Neutrophil (primary cell): ENCODE results near the gene CGB8.

ENCODE experiments used
- H3K27ac ChIP-seq: fragments of 200-600 bp; sonication (generic); 2 replicates; pipeline ENCODE4 v1.5.1; 2016; ENCODE audit warnings: mild to moderate bottlenecking, moderate library complexity
- H3K27me3 ChIP-seq: fragments of 200-600 bp; sonication (generic); 2 replicates; pipeline ENCODE4 v1.6.0; 2016; ENCODE audit warnings: mild to moderate bottlenecking
- H3K36me3 ChIP-seq: fragments of 200-600 bp; sonication (generic); 2 replicates; pipeline ENCODE4 v1.5.1; 2017
- H3K4me1 ChIP-seq, 2 experiments: fragments of 200-600 bp in 1 of 2; sonication (generic) in 1 of 2; 1 replicate in 1 of 2; 2 replicates in 1 of 2; pipeline versions ENCODE4 v1.5.1 to v1.6.1; 2013 to 2016; ENCODE audit warnings: low read depth in 1 of 2, low read length in 1 of 2, mild to moderate bottlenecking in 1 of 2, moderate library complexity in 1 of 2; ENCODE audit not compliant: control insufficient read depth in 1 of 2, insufficient read depth in 1 of 2
- H3K4me3 ChIP-seq, 2 experiments: fragments of 200-600 bp in 1 of 2; sonication (generic) in 1 of 2; 1 replicate in 1 of 2; 2 replicates in 1 of 2; pipeline ENCODE4 v1.5.1; 2013 to 2016; ENCODE audit warnings: low read depth in 1 of 2, low read length in 1 of 2, mild to moderate bottlenecking in 1 of 2, moderate library complexity in 1 of 2
- H3K9me3 ChIP-seq: fragments of 200-600 bp; sonication (generic); 2 replicates; pipeline ENCODE4 v1.5.1; 2016
- CTCF ChIP-seq: fragments of 200-600 bp; sonication (generic); IDR thresholded peaks from 2 replicates; pipeline ENCODE4 v1.5.1; 2016; ENCODE audit warnings: antibody characterized with exemption

CGB8 gene

GRCh38 chr19:49016067-49016839 is 32.7 kb downstream of the CGB8 start:
- Histone ChIP-seq H3K4me1 (peaks cover 23% of the 10 kb centered on the region in 2 experiments), H3K27ac (no peak overlapping the region), H3K9me3 (no peaks in the 10 kb centered on the region), H3K36me3 (peaks cover 42% of the 10 kb centered on the region), H3K4me3 (no peak overlapping the region), H3K27me3 (peaks cover 43% of the 10 kb centered on the region)
- TF ChIP-seq CTCF: no peak

- no peak overlapping the region for H3K27ac ChIP-seq
- no peak overlapping the region for H3K4me3 ChIP-seq
- peaks cover 23% of the 10 kb centered on the region in 2 experiments for H3K4me1 ChIP-seq
- no peak for TF ChIP-seq CTCF
- H3K27me3 ChIP-seq: peaks cover 29% of the 10 kb centered on the region
- H3K36me3 ChIP-seq: peaks cover 56% of the 10 kb centered on the region
- H3K9me3 ChIP-seq: no peaks in the 10 kb centered on the region
These were observed 34.0 kb downstream of the CGB8 start for GRCh38 chr19:49014870-49015255.

GRCh38 chr19:49014123-49014869 is 34.6 kb downstream of the CGB8 start:
- peaks cover 62% of the 10 kb centered on the region for H3K36me3 ChIP-seq
- H3K4me1 ChIP-seq: peaks cover 18 to 20% of the 10 kb centered on the region in 2 experiments
- H3K27ac ChIP-seq: no peak overlapping the region
- H3K4me3 ChIP-seq: no peak overlapping the region
- TF ChIP-seq CTCF: no peak
- H3K9me3 ChIP-seq: no peaks in the 10 kb centered on the region
- H3K27me3 ChIP-seq: peaks cover 23% of the 10 kb centered on the region

- no peak for TF ChIP-seq CTCF
- H3K9me3 ChIP-seq: no peaks in the 10 kb centered on the region
- H3K4me3 ChIP-seq: no peak overlapping the region
- H3K4me1 ChIP-seq: no peaks in the 10 kb centered on the region
- H3K27ac ChIP-seq: no peak overlapping the region
- H3K27me3 ChIP-seq: no peaks in the 10 kb centered on the region
- H3K36me3 ChIP-seq: peaks cover 78% of the 10 kb centered on the region
These were observed 37.7 kb downstream of the CGB8 start for GRCh38 chr19:49011194-49011593.

GRCh38 chr19:49010453-49010852 is 38.5 kb downstream of the CGB8 start:
- no peaks in the 10 kb centered on the region for H3K27me3 ChIP-seq
- TF ChIP-seq CTCF: no peak
- no peak overlapping the region for H3K4me3 ChIP-seq
- peaks cover 78% of the 10 kb centered on the region for H3K36me3 ChIP-seq
- no peak overlapping the region for H3K27ac ChIP-seq
- no peaks in the 10 kb centered on the region for H3K9me3 ChIP-seq
- H3K4me1 ChIP-seq: no peaks in the 10 kb centered on the region
